A549 treated with RU486 at 1 μM for 4 hours (cell line): ENCODE results near the gene LTN1. TPM values are rescaled to one million over a fixed set of nuclear protein-coding genes. Genes with fewer than 3 reads are reported as not detected.

Experiments
- total RNA-seq: library from RNA; stranded (reverse); fragments of 200-300 nt; extraction: Qiagen RNA extraction; gene quantifications from 5 replicates; pipeline ENCODE4 v1.2.3, GENCODE V29; 2022; ENCODE audit warnings: low read depth

Gene LTN1
- total RNA-seq, result 2.3 to 7.0 TPM (median 6.8 TPM) in 5 replicates

DNA sequence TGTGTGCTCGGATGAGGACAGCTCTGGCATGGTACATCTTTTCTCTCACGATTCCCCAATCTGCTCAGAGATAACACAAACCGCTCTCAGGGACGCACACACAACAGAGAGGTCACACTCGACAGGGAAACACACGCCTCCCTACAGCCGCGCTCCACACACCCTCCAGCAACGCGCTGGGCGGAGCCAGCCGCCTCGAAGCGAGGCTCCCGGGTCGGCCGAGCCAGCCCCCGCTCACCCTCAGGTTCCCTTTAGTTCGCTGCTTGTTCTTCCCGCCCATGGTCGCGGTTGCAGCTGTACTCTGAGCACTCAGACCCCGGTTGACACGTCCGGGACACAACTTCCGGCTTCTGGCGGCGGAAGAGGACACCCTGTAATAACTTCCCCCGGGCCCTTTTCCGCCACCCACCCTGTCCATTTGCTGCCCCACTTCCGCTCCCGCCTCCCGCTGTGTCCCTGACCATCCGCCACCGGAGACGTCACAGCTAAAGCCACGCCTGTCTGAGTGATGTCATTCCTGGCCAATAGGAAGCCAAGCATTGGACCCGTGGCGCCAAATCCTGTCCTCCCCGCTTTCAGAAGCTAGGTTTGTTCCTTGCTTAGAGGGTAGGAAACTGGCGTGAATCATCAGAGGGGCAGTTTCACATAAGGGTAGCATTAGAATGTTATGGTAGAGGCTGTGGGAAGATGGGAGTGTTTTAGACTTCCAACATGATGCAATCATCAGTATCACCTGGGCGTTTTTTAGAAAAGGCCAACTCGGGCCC, at the start of gene LTN1:
Gene LTN1, minus strand, starts transcription at position 352 of the 767 bp plus-strand sequence. Its CDS starts 72 bp downstream, at position 280.

GRCh38 chr21:29024474-29025327, 32.0 kb upstream of the LTN1 start, which contains the start of gene USP16:
Gene USP16 (plus strand): TSS chr21:29024668. CDS start chr21:29027914, 3,246 bp downstream.

Other genes starting within 250 kb of the LTN1 start
- 9.9 to 11.4 TPM (median 11.0 TPM) in 5 replicates for gene RWDD2B, start 26.5 kb upstream of the LTN1 start, total RNA-seq
- gene USP16, start 31.8 kb upstream of the LTN1 start, total RNA-seq, result 14.2 to 29.3 TPM (median 22.6 TPM) in 5 replicates
- gene CCT8, start 80.8 kb upstream of the LTN1 start, total RNA-seq, result 162 to 211 TPM (median 180 TPM) in 5 replicates
- 1.5 to 2.7 TPM (median 1.9 TPM) in 5 replicates for gene MAP3K7CL, start 137.8 kb upstream of the LTN1 start, total RNA-seq